Measurements from ENCODE around the gene PLCB4.

Gene PLCB4

DNA sequence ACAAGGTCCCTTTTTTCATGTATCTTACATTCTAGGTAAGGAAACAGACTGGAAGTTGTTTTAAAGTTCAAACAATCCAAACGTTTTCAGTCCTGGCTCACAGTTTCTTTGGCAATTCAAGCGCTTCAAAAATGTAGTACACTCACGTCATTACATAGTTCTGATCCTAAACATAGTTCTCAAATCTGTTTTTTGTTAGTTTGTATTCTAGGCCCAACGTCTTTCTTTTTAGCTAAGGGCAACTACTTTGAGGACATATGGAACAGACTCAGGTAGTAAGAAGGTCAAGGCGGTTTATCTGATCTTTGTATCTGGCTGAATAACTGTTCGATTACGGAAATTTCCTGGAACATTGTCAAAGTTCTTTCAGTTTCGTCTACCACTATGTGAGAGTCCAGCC lies 36.9 kb upstream of the PLCB4 start:
- Histone ChIP-seq H3K9me3 (ENCODE audit: insufficient read depth, low read length) (no peaks in the 10 kb centered on the region), H3K79me2 (ENCODE audit: insufficient read depth, low read length) (no peaks in the 10 kb centered on the region), H3K27ac (ENCODE audit: low read depth, low read length) (no peak overlapping the region), H3K9me2 (replicated peaks; ENCODE audit: insufficient read depth, low read length) (no peaks in the 10 kb centered on the region), H3K9ac (ENCODE audit: low read length) (no peak overlapping the region), H4K20me1 (ENCODE audit: low read depth, low read length) (no peaks in the 10 kb centered on the region), H3K4me2 (ENCODE audit: low read depth, low read length, poor library complexity, severe bottlenecking) (no peak overlapping the region), H2AFZ (ENCODE audit: low read depth, low read length, severe bottlenecking) (no peak overlapping the region), H3K27me3 (ENCODE audit: low read length) (no peaks in the 10 kb centered on the region), H3K36me3 (ENCODE audit: low read length) (no peaks in the 10 kb centered on the region), H3F3A (ENCODE audit: insufficient read depth) (no peaks in the 10 kb centered on the region), H3K4me3 (ENCODE audit: insufficient read depth, low read length, poor library complexity, severe bottlenecking) (no peak overlapping the region)
- TF ChIP-seq EZH2phosphoT487 (conservative IDR thresholded peaks at IDR 0.05; ENCODE audit: low read length) = no peak
- TF ChIP-seq, protein P1, sequence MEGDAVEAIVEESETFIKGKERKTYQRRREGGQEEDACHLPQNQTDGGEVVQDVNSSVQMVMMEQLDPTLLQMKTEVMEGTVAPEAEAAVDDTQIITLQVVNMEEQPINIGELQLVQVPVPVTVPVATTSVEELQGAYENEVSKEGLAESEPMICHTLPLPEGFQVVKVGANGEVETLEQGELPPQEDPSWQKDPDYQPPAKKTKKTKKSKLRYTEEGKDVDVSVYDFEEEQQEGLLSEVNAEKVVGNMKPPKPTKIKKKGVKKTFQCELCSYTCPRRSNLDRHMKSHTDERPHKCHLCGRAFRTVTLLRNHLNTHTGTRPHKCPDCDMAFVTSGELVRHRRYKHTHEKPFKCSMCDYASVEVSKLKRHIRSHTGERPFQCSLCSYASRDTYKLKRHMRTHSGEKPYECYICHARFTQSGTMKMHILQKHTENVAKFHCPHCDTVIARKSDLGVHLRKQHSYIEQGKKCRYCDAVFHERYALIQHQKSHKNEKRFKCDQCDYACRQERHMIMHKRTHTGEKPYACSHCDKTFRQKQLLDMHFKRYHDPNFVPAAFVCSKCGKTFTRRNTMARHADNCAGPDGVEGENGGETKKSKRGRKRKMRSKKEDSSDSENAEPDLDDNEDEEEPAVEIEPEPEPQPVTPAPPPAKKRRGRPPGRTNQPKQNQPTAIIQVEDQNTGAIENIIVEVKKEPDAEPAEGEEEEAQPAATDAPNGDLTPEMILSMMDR (IDR thresholded peaks at IDR 0.05; ENCODE audit: insufficient read depth, low read length, poor library complexity, severe bottlenecking) = no peak

DNA sequence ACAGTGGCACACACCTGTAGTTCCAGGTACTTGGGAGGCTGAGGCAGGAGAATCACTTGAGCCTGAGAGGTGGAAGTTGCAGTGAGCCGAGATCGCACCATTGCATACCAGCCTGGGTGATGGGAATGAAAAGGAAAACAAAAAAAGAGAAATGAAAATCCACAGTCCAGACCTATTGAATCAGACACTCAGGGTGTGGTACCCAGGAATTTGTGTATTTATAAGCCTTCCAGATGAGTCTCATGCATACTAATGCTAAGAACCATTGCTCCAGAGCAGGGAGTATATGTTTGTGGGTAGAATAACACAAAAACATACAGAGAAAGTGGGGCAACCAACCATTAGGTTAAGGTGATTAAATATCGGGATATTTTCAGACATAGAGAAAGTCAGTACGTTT lies 36.1 kb upstream of the PLCB4 start:
- Histone ChIP-seq H3K27ac (ENCODE audit: low read depth, low read length) (no peak overlapping the region), H3K4me3 (ENCODE audit: insufficient read depth, low read length, poor library complexity, severe bottlenecking) (no peak overlapping the region), H3K9me3 (ENCODE audit: insufficient read depth, low read length) (no peaks in the 10 kb centered on the region)

DNA sequence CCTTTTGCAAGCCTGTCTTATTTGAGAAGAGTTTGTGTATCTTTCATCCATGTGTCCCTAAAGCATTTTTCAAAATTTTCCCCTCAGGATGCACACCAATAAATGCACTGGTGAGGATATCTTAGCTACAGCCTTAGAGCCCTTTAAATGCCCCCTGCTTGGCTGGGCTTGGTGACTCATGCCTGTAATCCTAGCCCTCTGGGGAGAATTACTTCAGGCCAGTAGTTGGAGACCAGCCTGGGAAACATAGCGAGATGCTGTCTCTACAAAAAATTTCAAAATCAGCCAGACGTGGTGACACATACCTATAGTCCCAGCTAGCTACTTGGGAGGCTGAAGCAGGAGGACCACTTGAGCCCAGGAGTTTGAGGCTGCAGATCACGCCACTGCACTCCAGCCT lies 33.8 kb upstream of the PLCB4 start:
- H4K20me1 ChIP-seq (ENCODE audit: low read depth, low read length) = no peaks in the 10 kb centered on the region
- H3K36me3 ChIP-seq (ENCODE audit: low read length) = no peaks in the 10 kb centered on the region
- H2AFZ ChIP-seq (ENCODE audit: low read depth, low read length, severe bottlenecking) = no peak overlapping the region
- no peak overlapping the region for H3K9ac ChIP-seq (ENCODE audit: low read length)
- no peaks in the 10 kb centered on the region for H3K9me2 ChIP-seq (replicated peaks; ENCODE audit: insufficient read depth, low read length)
- H3K27ac ChIP-seq (ENCODE audit: low read depth, low read length) = no peak overlapping the region
- no peaks in the 10 kb centered on the region for H3K27me3 ChIP-seq (ENCODE audit: low read length)
- no peaks in the 10 kb centered on the region for H3K79me2 ChIP-seq (ENCODE audit: insufficient read depth, low read length)
- no peak overlapping the region for H3K4me2 ChIP-seq (ENCODE audit: low read depth, low read length, poor library complexity, severe bottlenecking)
- no peaks in the 10 kb centered on the region for H3K9me3 ChIP-seq (ENCODE audit: insufficient read depth, low read length)
- TF ChIP-seq, protein P1 (IDR thresholded peaks at IDR 0.05; ENCODE audit: insufficient read depth, low read length, poor library complexity, severe bottlenecking) = no peak
- no peak for TF ChIP-seq EZH2phosphoT487 (conservative IDR thresholded peaks at IDR 0.05; ENCODE audit: low read length)
- H3F3A ChIP-seq (ENCODE audit: insufficient read depth) = no peaks in the 10 kb centered on the region
- H3K4me3 ChIP-seq (ENCODE audit: insufficient read depth, low read length, poor library complexity, severe bottlenecking) = no peak overlapping the region

More for the DNA sequence above, 36.1 kb upstream of the PLCB4 start:
- no peaks in the 10 kb centered on the region for H3K27me3 ChIP-seq (ENCODE audit: low read length)
- TF ChIP-seq, protein P1 (IDR thresholded peaks at IDR 0.05; ENCODE audit: insufficient read depth, low read length, poor library complexity, severe bottlenecking) = no peak
- TF ChIP-seq EZH2phosphoT487 (conservative IDR thresholded peaks at IDR 0.05; ENCODE audit: low read length) = no peak
- H3K4me2 ChIP-seq (ENCODE audit: low read depth, low read length, poor library complexity, severe bottlenecking) = no peak overlapping the region
- H3F3A ChIP-seq (ENCODE audit: insufficient read depth) = no peaks in the 10 kb centered on the region
- no peaks in the 10 kb centered on the region for H3K36me3 ChIP-seq (ENCODE audit: low read length)
- H2AFZ ChIP-seq (ENCODE audit: low read depth, low read length, severe bottlenecking) = no peak overlapping the region
- no peaks in the 10 kb centered on the region for H3K9me2 ChIP-seq (replicated peaks; ENCODE audit: insufficient read depth, low read length)
- H3K79me2 ChIP-seq (ENCODE audit: insufficient read depth, low read length) = no peaks in the 10 kb centered on the region
- no peak overlapping the region for H3K9ac ChIP-seq (ENCODE audit: low read length)
- H4K20me1 ChIP-seq (ENCODE audit: low read depth, low read length) = no peaks in the 10 kb centered on the region

Data from SU-DHL-6 (cell line).